Measurements from ENCODE around the gene COQ8A. TPM values are rescaled to one million over a fixed set of nuclear protein-coding genes. Genes with fewer than 3 reads are reported as not detected.

Gene COQ8A
- total RNA-seq, 4 donors from 2014 or later = 46.0 to 80.5 (median 67.7) TPM

GRCh38 chr1:226964611-226965486 lies 24.8 kb downstream of the COQ8A start:
- H3K36me3 ChIP-seq = peaks cover 0 to 12% (median 0%) of the 10 kb centered on the region in 4 donors
- H3K4me1 ChIP-seq = no peaks in the 10 kb centered on the region
- 91% methylated on average over 25 of the region's 29 CpGs; no CpG with 5 or more reads in 1 of the 2 donors for WGBS, 2 donors (ENCODE audit: low coverage in 1 of 2)
- H3K27ac ChIP-seq = no peak overlapping the region
- H3K27me3 ChIP-seq = no peaks in the 10 kb centered on the region
- no peak overlapping the region for H3K4me3 ChIP-seq
- in situ Hi-C loops (cut with MboI; ENCODE audit: low pct_ligation_motif_present in 1 of 4, low pct_unique_long_range_greater_than_20kb in 1 of 4, low sequenced_read_pairs in 3 of 4) = no loop called here
- TF ChIP-seq POLR2A (IDR thresholded peaks at IDR 0.05) = no peak
- TF ChIP-seq POLR2AphosphoS5 (IDR thresholded peaks at IDR 0.05) = no peak
- TF ChIP-seq CTCF (IDR thresholded peaks at IDR 0.05) = no peak
- TF ChIP-seq EP300 (IDR thresholded peaks at IDR 0.05; ENCODE audit: low read depth) = no peak
- no peak for DNase-seq
- no peaks in the 10 kb centered on the region for H3K9me3 ChIP-seq
- intact Hi-C loops (cut with DNase I; ENCODE audit: low total_unique reads) = no loop called here

GRCh38 chr1:226965581-226966440 lies 25.7 kb downstream of the COQ8A start:
- Histone ChIP-seq H3K9me3 (no peaks in the 10 kb centered on the region), H3K36me3 (peaks cover 0 to 12% (median under 1%) of the 10 kb centered on the region in 4 donors), H3K27ac (no peak overlapping the region), H3K27me3 (no peaks in the 10 kb centered on the region), H3K4me3 (no peak overlapping the region), H3K4me1 (no peaks in the 10 kb centered on the region)
- in situ Hi-C loops (cut with MboI; ENCODE audit: low pct_ligation_motif_present in 1 of 4, low pct_unique_long_range_greater_than_20kb in 1 of 4, low sequenced_read_pairs in 3 of 4) (no loop called here), intact Hi-C loops (cut with DNase I; ENCODE audit: low total_unique reads) (no loop called here)
- DNase-seq = no peak
- WGBS, 2 donors (ENCODE audit: low coverage in 1 of 2) = 93 to 100% methylated on average over 1 to 21 of the region's 23 CpGs
- no peak for TF ChIP-seq POLR2AphosphoS5 (IDR thresholded peaks at IDR 0.05)
- no peak for TF ChIP-seq CTCF (IDR thresholded peaks at IDR 0.05)
- no peak for TF ChIP-seq EP300 (IDR thresholded peaks at IDR 0.05; ENCODE audit: low read depth)
- TF ChIP-seq POLR2A (IDR thresholded peaks at IDR 0.05) = no peak

- intact Hi-C loops (cut with DNase I; ENCODE audit: low total_unique reads) = no loop called here
- Histone ChIP-seq H3K27me3 (no peaks in the 10 kb centered on the region), H3K27ac (no peak overlapping the region), H3K4me1 (no peaks in the 10 kb centered on the region), H3K4me3 (no peak overlapping the region), H3K9me3 (peaks cover 0 to 6% of the 10 kb centered on the region in 2 donors), H3K36me3 (peaks cover 0 to 12% (median 2%) of the 10 kb centered on the region in 4 donors)
- TF ChIP-seq POLR2AphosphoS5 (IDR thresholded peaks at IDR 0.05) (no peak), EP300 (IDR thresholded peaks at IDR 0.05; ENCODE audit: low read depth) (no peak), POLR2A (IDR thresholded peaks at IDR 0.05) (no peak), CTCF (IDR thresholded peaks at IDR 0.05) (no peak)
- DNase-seq = no peak
- 93 to 100% methylated on average over 4 of the region's 4 CpGs for WGBS, 2 donors (ENCODE audit: low coverage in 1 of 2)
- in situ Hi-C loops (cut with MboI; ENCODE audit: low pct_ligation_motif_present in 1 of 4, low pct_unique_long_range_greater_than_20kb in 1 of 4, low sequenced_read_pairs in 3 of 4) = no loop called here
Measured at GRCh38 chr1:226966683-226967082, 26.6 kb downstream of the COQ8A start.

GRCh38 chr1:226967665-226968064 lies 27.6 kb downstream of the COQ8A start:
- no peaks in the 10 kb centered on the region for H3K27me3 ChIP-seq
- in situ Hi-C loops (cut with MboI; ENCODE audit: low pct_ligation_motif_present in 1 of 4, low pct_unique_long_range_greater_than_20kb in 1 of 4, low sequenced_read_pairs in 3 of 4) = no loop called here
- peaks cover 0 to 9% of the 10 kb centered on the region in 2 donors for H3K9me3 ChIP-seq
- TF ChIP-seq POLR2A (IDR thresholded peaks at IDR 0.05) (no peak), EP300 (IDR thresholded peaks at IDR 0.05; ENCODE audit: low read depth) (no peak), POLR2AphosphoS5 (IDR thresholded peaks at IDR 0.05) (peak in 1 of 3 donors; percentile 43), CTCF (IDR thresholded peaks at IDR 0.05) (no peak)
- no peak overlapping the region for H3K27ac ChIP-seq
- intact Hi-C loops (cut with DNase I; ENCODE audit: low total_unique reads) = no loop called here
- 80% methylated on average over 1 to 3 of the region's 3 CpGs for WGBS, 2 donors (ENCODE audit: low coverage in 1 of 2)
- H3K36me3 ChIP-seq = peaks cover 0 to 17% (median 2%) of the 10 kb centered on the region in 4 donors
- DNase-seq = no peak
- H3K4me3 ChIP-seq = no peak overlapping the region
- H3K4me1 ChIP-seq = no peaks in the 10 kb centered on the region
